Activated CD8-positive, alpha-beta memory T cell treated with anti-CD3 and anti-CD28 coated beads, Interleukin-2, amount 50 U/mL, for 4 hours (primary cell): ENCODE measurements around the gene MAGED2.
A peak's percentile ranks its signal among the peaks of the same experiment; 100 is the strongest.
"Not testable (repeated sequence)": the region's sequence is repeated elsewhere in the genome, so short reads cannot be mapped to it uniquely, and the experiment has no call there.

Experiments used
- DNase-seq: peaks from one replicate; pipeline ENCODE4 v3.0.0-alpha.2; 2020

The MAGED2 gene

DNA sequence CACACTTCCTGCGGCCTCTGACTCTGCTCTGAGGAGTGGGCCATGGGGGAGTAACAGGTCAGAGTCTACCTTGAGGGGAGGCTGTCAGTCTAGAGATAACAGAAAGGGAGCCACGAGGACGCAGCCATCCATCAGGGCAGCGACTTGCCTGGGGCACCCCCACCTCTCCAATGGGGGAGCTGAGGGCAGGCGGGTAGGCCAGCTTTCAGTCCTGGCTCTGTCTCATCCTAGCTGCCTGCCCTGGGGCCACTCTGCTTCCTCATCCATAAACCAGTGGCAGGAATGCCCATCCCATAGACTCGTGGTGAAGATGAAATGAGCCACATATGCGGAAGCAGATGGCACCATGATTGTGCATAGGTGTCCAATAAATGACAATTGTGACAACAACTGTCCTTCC, 13.2 kb downstream of the MAGED2 start:
- no peak for DNase-seq

DNA sequence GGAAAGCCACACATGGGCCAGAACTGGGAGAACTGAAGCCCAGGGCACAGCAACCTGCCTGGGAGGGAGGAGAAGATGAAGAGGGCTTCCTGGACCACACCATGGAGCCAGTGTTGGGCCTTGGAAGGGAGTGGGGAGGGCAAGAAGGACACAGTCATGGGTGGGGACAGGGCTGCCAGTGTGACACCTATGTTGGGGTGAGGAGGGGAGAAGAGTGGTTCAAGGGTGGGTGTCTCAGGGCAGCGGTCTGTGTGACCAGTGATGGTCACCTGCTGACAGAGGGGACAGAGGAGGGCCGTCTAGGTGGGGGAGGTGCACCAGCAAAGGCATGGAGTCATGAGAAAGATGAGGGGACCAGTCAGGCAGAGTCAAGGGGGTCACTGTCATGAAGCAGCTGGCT, 13.8 kb downstream of the MAGED2 start:
- DNase-seq = no peak

DNA sequence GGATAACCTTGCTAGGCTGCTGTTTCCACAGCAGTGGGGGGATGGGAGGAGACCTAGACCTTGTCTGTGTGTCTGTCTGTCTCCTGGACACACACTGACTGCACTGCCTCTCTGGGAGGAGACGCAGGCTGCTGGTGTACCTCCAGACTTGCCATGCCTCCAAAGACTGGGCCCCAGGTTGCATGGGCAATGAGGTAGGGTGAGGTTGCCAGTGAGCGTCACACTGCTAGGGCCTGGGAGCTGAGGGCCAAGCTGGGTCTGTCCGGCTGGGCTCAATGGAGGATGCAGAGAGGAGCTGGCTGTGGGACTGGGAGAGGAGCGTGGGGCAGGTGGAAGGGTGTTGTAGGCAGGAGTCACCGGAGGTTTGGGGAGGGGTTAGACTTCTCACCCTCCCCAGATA, 16.6 kb downstream of the MAGED2 start:
- DNase-seq = no peak

DNA sequence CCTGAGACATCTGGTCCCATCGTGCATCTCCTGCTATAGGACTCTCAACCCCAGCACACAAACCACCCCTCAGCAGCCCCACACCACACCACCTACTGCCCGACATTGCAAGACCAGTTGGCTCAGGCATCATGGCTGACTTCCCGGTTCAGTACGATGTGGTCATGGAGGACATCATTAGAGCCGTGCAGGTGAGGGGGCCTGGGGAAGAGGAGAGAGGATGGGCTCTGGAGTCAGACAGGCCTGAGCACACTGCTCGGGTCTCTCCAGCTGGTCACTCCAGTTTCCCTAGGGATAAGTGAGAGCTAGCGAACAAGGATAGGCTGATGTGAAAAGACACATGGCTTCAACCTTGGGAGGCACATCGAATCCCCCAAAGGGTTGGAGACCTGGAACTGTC, 17.2 kb downstream of the MAGED2 start:
- DNase-seq = no peak

DNA sequence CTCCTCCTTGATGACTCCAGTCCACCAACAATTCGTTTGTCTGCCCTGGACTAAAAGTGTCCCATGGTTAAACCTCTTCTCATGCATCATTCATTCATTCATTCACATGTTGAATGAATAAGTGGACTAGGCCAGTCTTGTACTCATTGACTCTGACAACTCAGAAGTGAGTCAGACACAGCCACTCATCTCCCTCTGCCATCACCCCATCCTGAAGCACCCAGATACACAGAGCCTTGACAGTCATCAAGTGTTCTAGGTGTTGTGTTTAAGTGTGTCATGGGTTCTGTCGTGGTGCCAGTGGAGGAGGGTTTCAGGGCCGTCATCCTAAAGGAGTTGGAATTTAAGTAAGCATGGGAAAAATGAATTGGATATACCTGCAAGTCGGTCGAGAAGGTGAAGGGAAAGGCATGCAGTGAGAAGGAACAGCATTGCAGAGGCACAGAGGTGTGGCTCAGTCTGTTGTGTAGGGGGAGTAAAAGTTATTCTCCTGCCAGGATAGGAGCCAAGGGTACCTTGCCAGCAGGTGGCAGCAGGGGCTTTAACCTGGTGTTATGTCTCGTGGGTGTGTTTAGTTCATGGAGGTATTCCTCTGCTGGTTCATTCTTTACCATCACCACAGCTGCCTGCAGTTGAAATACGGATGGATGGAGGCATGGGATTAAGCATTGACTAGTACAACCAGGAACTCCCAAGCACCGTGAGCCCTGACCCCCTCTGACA, 18.3 kb downstream of the MAGED2 start:
- DNase-seq = peak; percentile 28

DNA sequence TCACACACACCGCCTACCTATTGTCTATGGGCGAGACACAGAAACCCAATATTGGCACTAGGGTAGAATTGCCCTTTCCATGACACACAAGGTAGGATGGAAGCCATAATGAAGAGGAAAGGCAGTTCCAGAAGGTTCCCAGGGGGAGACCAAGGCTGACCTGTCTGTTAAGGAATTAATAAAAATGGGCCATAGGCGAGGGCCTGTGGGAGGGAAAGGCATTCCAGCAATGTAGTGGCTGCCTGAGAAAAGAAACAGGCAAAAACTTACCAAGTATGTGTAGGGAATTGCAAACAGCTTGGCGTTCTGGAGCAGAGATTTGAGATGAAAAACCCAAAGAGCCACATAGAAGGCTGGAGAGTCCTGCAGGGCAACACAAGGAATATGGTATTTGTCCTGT, 19.1 kb downstream of the MAGED2 start:
- DNase-seq = no peak

DNA sequence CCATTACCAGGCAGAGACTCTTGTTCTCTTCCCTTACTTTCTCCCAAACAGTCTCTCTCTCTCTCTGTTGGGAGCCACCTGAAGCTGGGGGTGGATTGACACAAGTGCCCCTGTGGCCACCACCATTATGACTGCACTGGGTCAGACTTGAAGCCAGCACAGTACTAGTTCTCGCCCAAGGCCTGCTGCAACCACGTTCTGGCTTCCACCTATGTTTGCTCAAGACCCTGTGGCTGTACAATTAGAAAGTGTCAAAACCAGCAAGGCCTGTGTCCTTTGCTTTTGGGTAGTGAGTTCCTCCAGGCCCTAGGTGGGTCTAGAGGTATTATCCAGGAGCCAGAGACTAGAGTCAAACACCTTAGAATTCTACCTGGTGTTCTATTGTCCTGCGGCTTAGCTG, 31.0 kb downstream of the MAGED2 start:
- no peak for DNase-seq

DNA sequence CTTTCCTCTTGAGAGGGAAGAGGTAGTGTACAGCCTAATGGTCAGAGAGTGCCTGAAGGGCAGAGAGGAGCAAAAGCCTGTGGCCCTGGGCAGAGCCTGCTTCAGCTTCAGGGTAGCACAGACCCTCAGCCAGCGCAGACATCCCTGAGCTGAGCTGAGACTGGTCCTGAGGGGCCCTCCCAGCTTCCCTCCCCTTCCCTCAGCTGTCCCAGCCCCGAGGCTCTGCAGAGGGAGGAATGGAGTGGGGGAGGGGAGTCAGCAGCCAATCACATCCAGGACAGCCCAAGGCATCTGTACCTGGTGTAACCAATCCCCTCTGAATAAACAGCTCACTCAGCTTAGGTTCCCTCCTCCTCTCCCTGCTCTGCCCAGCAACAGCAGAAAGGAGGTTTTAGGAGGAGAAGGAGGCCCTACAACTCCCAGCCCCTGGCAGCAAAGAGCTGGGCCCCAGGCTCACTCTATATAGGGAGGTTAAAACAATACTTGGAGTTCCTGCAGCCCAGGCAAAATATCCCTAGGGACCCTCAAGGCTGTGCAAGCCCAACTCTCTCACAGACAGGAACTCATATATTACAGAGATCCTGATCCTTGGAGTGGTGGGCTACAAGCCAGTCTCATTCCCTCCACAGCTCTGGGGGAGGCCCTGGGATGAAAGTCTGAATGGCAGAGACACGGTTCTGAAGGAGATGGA, 33.8 kb downstream of the MAGED2 start:
- not testable (repeated sequence) for DNase-seq

DNA sequence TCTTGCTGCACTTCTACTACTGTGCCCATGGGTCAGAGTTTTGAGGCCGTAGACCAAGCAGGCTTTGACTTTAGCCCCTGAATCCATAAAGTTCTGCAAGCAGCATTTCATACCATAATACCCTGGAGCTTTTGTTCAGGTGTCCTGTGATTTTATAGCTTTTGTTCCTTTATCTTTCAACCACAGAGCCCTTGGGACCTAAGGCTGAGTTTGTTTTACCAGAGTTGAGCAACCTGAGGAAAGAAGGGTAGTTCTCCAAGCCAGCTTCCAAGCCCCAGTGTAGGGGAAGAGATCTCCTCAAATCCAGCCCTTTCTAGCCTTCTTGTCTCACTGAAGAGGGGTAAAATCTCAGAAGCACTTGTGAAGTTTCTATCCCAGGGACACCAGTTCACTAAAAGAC, 35.1 kb downstream of the MAGED2 start:
- DNase-seq = no peak

DNA sequence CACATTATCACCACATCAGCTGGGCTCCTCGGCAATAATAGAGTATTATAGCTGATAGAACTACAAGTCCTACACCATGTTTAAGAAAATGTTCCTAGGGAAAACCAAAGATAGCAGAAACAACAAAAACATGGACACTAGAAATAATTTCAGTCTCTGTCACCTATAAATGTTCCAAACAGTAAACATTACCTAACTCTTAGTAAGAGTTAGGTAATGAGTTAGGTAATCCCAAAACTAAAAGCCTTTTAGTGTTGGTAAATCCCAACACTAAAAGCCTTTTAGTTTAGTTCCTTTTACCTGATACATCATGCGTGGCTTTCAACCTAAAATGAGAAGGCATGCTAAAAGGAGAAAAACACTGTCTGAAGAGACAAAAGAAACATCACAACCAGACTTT, 35.5 kb downstream of the MAGED2 start:
- DNase-seq = no peak

DNA sequence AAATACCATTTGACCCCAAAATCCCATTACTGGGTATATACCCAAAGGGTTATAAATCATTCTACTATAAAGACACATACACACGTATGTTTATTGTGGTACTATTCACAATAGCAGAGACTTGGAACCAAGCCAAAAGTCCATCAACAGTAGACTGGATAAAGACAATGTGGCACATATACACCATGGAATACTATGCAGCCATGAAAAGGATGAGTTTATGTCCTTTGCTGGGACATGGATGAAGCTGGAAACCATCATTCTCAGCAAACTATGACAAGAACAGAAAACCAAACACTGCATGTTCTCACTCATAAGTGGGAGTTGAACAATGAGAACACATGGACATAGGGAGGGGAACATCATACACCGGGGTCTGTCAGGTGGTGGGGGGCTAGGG, 40.2 kb downstream of the MAGED2 start:
- DNase-seq = not testable (repeated sequence)

DNA sequence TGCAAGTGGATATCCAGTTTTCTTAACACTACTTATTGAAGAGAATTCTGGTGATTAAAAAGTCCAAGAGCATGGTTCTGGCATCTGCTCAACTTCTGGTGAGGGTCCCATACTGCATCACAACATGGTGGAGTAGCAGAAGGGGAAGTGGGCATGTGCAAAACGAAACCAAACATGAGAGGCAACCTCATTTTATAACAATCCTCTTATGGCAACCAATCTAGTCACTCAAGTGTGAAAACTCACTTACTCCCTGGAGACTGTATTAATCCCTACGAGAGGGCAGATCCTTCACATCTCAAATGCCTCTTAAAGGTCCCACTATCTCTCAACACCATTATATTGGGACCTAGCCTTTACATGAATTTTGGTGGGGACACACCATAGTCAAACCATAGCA, 57.7 kb downstream of the MAGED2 start:
- no peak for DNase-seq
